Upper lobe of right lung (tissue), 1 donor: ENCODE results near the gene CS. TPM values are rescaled to one million over a fixed set of nuclear protein-coding genes. Genes with fewer than 3 reads are reported as not detected.
"Not testable (repeated sequence)": the region's sequence is repeated elsewhere in the genome, so short reads cannot be mapped to it uniquely, and the experiment has no call there.

Experiments used
- ATAC-seq: fragments of 200-7000 bp; cut with Tn5 transposase; one replicate; pipeline ENCODE4 v1.9.1; 2020; ENCODE audit warnings: mild to moderate bottlenecking, moderate library complexity
- DNase-seq: peaks from one replicate; pipeline ENCODE4 v3.0.0-alpha.2; 2020
- H3K27ac ChIP-seq: fragments of 200-600 bp; one replicate; pipeline ENCODE4 v1.8.0; 2022
- H3K27me3 ChIP-seq: fragments of 200-600 bp; one replicate; pipeline ENCODE4 v1.8.0; 2022; ENCODE audit warnings: mild to moderate bottlenecking
- H3K36me3 ChIP-seq: fragments of 200-600 bp; one replicate; pipeline ENCODE4 v1.8.0; 2022
- H3K4me1 ChIP-seq: fragments of 200-600 bp; one replicate; pipeline ENCODE4 v1.8.0; 2022
- H3K4me3 ChIP-seq: fragments of 200-600 bp; one replicate; pipeline ENCODE4 v1.8.0; 2022; ENCODE audit warnings: mild to moderate bottlenecking
- H3K9me3 ChIP-seq: fragments of 200-600 bp; one replicate; pipeline ENCODE4 v1.8.0; 2022
- CTCF ChIP-seq: fragments of 200-600 bp; IDR thresholded peaks from one replicate; pipeline ENCODE4 v1.8.0; 2022; ENCODE audit warnings: antibody characterized with exemption
- intact Hi-C: fragments of 100-400 bp; cut with DNase I; formaldehyde crosslinking; loops from one replicate; pipeline ENCODE4 v1.11.0; 2022
- total RNA-seq: library from RNA; stranded (reverse); fragmentation: NEBNext Ultra II Directional; extraction: Animal tissue kit (Norgen Biotek cat#: 25700); gene quantifications from one replicate; pipeline ENCODE4 v1.2.1, GENCODE V29; 2021
- donor health status: DM: no; HTN: yes; CAD: no; lungs with severe emphysema.

Gene CS
- total RNA-seq, 1 donor from 2014 or later: 159 TPM

GRCh38 chr12:56326126-56326525, 26.0 kb upstream of the CS start:
- Histone ChIP-seq H3K9me3 (no peaks in the 10 kb centered on the region), H3K4me3 (no peak overlapping the region), H3K4me1 (no peaks in the 10 kb centered on the region), H3K27ac (no peak overlapping the region), H3K27me3 (no peaks in the 10 kb centered on the region), H3K36me3 (peaks cover 70% of the 10 kb centered on the region)
- TF ChIP-seq CTCF: no peak
- intact Hi-C loops: no loop called here
- ATAC-seq (no peak), DNase-seq (peak; percentile 43)

- DNase-seq (peak; percentile 1), ATAC-seq (no peak)
- Histone ChIP-seq H3K27ac (no peak overlapping the region), H3K9me3 (no peaks in the 10 kb centered on the region), H3K4me1 (no peaks in the 10 kb centered on the region), H3K36me3 (peaks cover 89% of the 10 kb centered on the region), H3K27me3 (no peaks in the 10 kb centered on the region), H3K4me3 (no peak overlapping the region)
- no peak for TF ChIP-seq CTCF
- intact Hi-C loops: no loop called here
Observed at GRCh38 chr12:56324206-56324605, 24.1 kb upstream of the CS start.

- DNase-seq, H3K4me1 ChIP-seq, H3K27me3 ChIP-seq, H3K4me3 ChIP-seq, H3K9me3 ChIP-seq, H3K27ac ChIP-seq, intact Hi-C loops, ATAC-seq: not testable (repeated sequence)
- peaks cover 83% of the 10 kb centered on the region for H3K36me3 ChIP-seq
Observed at GRCh38 chr12:56321610-56322009, 21.5 kb upstream of the CS start.

GRCh38 chr12:56321027-56321426, 20.9 kb upstream of the CS start:
- intact Hi-C loops: no loop called here

GRCh38 chr12:56317675-56318074, 17.5 kb upstream of the CS start:
- DNase-seq (no peak), ATAC-seq (no peak)
- Histone ChIP-seq H3K36me3 (peaks cover 51% of the 10 kb centered on the region), H3K27ac (no peak overlapping the region), H3K4me3 (no peak overlapping the region), H3K9me3 (no peaks in the 10 kb centered on the region), H3K4me1 (peaks cover 8% of the 10 kb centered on the region), H3K27me3 (no peaks in the 10 kb centered on the region)
- intact Hi-C loops: no loop called here
- TF ChIP-seq CTCF: no peak

More at GRCh38 chr12:56321027-56321426, 20.9 kb upstream of the CS start:
- Histone ChIP-seq H3K4me3 (no peak overlapping the region), H3K27ac (no peak overlapping the region), H3K27me3 (no peaks in the 10 kb centered on the region), H3K4me1 (no peaks in the 10 kb centered on the region), H3K36me3 (peaks cover 78% of the 10 kb centered on the region), H3K9me3 (no peaks in the 10 kb centered on the region)
- ATAC-seq (no peak), DNase-seq (no peak)
- no peak for TF ChIP-seq CTCF

- Histone ChIP-seq H3K27ac (peak within 1 kb of the TSS; percentile 93), H3K27me3 (no peaks in the 10 kb centered on the region), H3K4me1 (peaks cover 8% of the 10 kb centered on the region), H3K4me3 (peak within 1 kb of the TSS; percentile 93), H3K9me3 (no peaks in the 10 kb centered on the region), H3K36me3 (peaks cover 51% of the 10 kb centered on the region)
- no peak for TF ChIP-seq CTCF
- intact Hi-C loops: no loop called here
- peak; percentile 98 for DNase-seq
- ATAC-seq: peak; percentile 96
Observed at GRCh38 chr12:56315622-56316473, 15.7 kb upstream of the CS start, which contains the start of gene CNPY2. TSS of gene CNPY2 (minus strand) at chr12:56315988. CDS start at chr12:56315217, 771 bp downstream.
